T follicular helper cell (primary cell): Measurements from ENCODE around the gene MANSC4.

ENCODE experiments used
- DNase-seq: peaks from one replicate; pipeline ENCODE4 v3.0.0-alpha.2; 2020; ENCODE audit warnings: low read depth
- total RNA-seq, 2 experiments: gene quantifications; one replicate each; lab custom pipeline; 2026; lab: John Stamatoyannopoulos, UW

The MANSC4 gene
- total RNA-seq, result 0 reads per million in 2 experiments

DNA sequence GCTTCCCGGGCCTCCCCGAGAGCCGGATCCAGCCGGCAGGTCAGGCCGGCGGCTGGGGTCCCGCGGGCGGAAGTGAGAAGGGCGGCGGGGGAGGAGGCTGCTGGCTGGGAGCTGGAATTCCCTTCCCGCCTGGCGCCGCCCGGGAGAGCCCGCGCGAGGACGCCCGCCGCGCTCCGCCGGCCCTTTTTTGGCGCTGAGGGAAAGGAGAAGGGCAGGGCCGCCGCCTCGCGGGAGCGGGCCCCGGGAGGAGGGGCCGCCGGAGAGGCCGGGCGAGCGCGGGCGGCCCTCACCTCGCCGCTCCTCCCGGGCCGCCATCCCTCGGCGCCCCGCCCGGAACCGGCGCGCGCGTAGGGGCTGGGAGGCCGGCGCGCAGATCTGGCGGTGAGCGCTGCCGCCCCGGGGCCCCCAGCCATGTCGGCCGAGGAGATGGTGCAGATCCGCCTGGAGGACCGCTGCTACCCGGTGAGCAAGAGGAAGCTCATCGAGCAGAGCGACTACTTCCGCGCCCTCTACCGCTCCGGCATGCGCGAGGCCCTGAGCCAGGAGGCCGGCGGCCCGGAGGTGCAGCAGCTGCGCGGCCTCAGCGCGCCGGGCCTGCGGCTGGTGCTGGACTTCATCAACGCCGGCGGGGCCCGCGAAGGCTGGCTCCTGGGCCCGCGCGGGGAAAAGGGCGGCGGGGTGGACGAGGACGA, at the start of gene MANSC4, which contains the start of gene KLHL42:
MANSC4 (minus strand) TSS at position 317 of the 692 bp plus-strand sequence. CDS start 8,960 bp downstream, outside the sequence.
KLHL42 (plus strand) TSS at position 314 of the 692 bp plus-strand sequence; CDS start at position 412, 98 bp downstream.
- DNase-seq, result peak; percentile 44

- no peak for DNase-seq
These were observed 48.2 kb upstream of the MANSC4 start for GRCh38 chr12:27828196-27828595.

DNA sequence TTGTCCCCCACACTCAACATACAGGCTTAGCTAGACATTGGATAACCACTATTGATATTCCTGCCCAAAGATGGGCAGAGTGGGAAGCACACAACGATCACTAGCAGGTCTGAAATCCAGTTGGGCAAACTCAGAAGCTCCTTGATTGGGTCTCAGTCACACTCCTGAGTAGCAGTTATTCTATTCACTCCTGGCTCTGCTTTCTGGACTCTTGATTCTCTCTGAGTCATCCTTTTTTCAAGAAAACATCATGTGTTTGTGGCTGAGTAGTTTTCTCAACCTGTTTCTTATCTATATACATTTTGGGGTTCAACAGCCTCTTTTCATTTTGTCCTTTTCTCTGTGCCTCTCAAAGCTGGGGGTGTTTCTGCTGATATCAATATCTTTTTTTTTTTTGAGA, 46.0 kb upstream of the MANSC4 start:
- no peak for DNase-seq

DNA sequence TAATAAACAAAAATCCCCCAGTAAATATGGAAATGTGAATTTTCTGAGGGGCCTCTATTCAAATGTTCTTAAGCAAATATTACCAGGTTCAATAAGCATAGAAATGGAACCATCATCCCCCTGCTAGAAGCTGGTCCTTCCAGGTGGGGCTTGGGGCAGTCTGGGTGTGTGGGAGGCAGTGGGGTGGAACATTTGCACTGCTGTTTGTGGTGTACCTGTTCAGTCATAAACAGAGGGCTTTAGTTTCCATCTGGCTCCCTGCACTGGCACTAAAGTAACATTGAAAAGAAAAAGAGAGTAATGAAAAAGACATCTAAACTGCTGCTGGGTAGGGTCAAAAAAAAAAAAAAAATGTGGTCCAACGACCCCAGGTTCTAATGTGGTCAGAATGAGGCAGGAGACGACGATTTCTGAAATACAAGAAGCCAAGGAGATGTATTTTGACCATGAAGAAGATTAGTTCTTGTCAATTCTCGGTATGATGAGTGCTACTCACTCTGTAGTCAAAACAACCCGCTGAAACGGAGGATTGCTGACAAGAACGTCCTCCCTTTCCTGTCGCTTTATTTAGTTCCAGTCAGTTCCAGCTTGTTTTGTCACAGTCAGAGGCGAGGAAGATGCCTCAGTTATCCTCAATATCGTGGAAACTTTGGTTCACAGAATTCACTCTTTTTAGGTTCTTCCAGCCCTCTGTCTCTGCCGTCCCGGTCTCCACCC, 44.2 kb upstream of the MANSC4 start:
- DNase-seq, result no peak

DNA sequence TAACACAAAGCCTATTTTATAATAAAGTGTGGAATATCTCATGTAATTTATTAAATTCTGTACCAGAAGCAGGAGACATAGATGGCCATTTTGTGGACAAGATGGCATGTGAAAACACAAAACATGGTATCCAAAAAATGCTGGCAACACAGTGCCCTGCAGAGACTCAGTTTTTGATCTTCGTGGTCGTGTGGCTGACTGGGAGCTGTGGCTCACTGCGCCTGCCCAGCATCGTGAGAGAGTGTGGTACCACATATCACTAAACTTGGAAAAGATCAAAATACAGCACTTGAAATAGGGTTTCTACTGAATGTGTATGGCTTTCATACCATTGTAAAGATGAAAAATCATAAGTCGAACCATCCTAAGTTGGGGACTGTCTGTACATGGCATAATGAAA, 43.0 kb upstream of the MANSC4 start:
- no peak for DNase-seq

GRCh38 chr12:27822076-27822712, 42.2 kb upstream of the MANSC4 start:
- peak; percentile 35 for DNase-seq

- DNase-seq, result peak; percentile 7
These were observed 41.4 kb upstream of the MANSC4 start for GRCh38 chr12:27821259-27821973.

DNA sequence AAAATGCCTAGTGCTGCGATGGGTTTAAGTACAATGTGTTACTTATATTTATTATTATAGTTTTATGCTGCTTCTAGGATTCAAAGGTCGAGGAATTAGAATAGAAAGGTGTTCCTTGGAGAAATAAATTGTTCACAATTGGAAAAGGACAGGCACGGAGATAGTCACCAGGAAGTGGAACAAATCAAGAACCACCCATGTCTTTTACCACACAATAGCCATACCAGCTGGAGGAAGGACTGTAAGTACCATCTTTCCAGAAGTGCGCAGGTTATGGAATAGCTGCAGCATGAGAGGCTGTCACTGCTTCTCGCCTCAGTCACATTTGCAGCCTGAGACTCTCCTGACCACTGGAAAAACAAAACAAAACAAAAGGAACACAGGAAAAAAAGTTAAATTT, 40.5 kb upstream of the MANSC4 start:
- DNase-seq, result no peak

DNA sequence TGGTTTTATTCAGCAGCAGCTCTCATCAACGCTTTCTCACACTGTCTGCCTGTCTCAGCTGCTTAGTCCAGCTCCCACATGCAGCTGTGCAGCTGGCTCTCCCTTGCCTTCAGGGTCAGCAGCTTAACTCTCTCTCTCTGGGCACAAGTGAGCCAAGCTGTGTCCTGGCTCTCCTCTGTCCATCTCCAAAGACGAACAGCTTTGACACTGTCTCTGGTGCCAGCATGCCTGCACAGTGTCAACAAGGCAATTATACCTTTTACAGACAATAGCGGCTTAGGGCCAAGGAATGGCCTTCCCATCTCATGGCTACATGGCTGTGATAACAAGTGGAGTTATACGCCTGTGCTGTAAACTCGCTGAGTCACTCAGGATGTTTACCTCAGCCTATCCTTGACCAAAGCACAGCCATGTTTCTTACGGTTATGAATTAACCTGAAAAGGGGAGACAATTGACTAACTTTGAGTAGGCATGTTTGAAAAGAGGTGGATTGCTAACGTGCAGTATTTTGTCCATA, 38.4 kb upstream of the MANSC4 start:
- no peak for DNase-seq

DNA sequence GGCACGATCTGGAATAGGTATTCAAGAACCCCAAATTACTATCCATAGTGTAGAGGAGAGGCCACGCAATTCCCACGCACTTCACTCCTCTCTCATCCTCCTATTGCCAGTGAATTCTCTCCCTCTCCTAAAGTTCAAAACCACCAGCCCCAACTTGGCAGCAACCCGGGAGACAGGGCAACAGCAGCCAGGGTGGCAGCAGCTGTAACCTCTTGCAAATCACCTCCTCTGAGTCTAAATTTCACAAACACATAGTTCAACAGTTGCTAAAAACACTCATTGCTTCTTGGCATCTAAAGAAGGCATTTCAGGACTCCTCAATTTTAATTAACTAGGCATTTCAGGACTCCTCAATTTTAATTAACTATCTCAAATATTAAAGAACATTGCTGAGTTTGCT, 37.7 kb upstream of the MANSC4 start:
- DNase-seq, result no peak

DNA sequence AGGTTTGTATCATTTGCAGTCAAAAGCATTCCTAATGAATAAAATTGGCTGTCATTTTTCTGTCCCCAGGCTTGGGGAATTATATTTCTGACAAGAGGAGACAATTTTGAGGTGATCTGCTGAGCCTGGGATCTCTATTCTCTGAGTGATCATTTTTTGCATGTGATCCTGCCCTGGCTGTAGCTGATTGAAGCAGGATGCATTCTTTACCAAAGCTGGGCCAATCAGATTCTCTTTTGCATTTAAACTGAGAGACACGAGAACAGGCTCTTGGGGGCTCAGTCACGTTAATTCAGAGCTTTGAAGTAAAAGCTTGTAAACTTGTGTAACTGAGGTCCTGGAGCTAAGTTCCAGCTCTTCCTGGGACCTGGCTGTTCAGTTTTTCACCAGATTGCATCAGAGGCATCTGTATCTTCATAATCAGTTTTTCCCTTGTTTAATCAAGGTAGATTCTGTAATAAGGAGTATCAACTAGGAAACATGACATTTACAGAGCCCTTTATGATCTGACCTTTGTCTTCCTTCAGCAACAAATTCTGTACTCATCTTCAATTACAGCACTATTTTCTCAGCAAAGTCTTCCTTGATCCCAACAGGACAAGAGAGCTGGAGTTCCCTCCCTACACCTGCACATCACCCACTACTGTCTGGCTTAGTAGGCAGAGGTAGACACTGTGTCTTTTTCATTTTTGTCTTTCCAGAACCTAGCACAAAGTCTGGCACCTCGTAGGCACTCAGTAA, 35.0 kb upstream of the MANSC4 start:
- no peak for DNase-seq

GRCh38 chr12:27814411-27814810, 34.4 kb upstream of the MANSC4 start:
- no peak for DNase-seq

GRCh38 chr12:27812502-27812901, 32.5 kb upstream of the MANSC4 start:
- no peak for DNase-seq

GRCh38 chr12:27810756-27811155, 30.7 kb upstream of the MANSC4 start:
- DNase-seq, result no peak

DNA sequence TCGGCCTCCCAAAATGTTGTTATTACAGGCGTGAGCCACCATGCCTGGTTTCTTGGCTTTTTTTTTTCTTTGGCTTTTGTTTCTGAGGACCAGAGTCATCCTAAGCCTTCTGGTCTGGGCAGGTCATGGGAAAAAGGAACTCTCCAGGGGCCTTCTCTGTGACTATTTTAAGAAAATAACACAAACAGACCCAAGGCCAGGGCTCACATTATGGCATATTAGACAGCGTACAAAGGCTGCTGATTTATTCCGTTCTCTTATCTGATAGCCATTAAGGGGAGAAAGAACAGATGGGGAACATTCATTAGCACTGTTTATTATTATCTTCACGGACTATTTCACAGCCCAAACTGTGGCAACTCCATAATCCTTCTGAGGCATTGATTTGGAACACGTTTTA, 28.8 kb upstream of the MANSC4 start:
- no peak for DNase-seq

DNA sequence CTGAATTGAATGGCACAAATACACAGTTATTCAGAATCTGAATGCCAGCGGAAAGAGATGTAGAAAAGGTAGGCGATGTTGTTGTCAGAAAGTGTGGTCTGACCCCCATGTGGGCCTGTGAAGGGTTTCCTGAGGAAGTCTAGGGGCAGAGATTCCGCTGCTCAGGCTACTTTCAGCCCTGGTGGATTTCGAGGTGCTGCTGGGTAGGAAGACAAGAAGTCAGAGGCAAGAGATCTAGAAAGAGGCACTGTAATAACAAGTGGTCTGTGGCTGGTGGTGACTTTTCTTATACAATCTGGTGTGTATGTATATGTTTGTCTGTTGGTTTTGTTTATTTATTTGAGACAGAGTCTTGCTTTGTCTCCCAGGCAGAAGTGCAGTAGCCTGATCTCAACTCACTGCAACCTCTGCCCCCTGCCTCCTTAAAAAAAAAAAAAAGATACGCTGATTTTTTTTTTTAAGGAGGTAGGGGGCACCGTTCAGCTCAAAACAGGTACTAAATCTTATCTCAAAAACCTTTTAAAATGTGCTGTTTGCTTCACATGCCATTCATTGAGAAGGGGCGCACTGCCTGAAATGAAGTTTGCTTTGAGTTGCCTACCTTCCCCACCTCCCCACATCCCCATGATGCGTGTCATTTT, 27.1 kb upstream of the MANSC4 start:
- DNase-seq, result no peak

DNA sequence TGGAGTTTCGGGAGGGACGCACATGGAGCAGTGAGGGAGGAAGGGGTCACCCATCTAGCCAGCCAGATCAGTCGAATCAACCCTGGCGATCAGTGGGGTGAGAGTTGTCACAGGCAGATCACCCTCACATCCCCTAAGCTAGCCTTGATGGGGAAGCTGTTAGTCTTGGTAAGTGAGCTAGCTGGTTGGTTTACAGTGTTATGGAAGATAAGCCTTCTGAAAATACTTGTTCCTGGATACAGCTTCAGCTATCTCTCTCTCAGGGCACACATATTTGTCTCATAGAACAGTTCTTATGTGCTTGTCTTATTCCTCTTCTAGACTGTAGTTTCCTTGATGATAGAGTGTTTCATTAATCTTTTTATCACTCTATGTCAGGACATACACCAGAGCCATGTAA, 26.2 kb upstream of the MANSC4 start:
- no peak for DNase-seq

DNA sequence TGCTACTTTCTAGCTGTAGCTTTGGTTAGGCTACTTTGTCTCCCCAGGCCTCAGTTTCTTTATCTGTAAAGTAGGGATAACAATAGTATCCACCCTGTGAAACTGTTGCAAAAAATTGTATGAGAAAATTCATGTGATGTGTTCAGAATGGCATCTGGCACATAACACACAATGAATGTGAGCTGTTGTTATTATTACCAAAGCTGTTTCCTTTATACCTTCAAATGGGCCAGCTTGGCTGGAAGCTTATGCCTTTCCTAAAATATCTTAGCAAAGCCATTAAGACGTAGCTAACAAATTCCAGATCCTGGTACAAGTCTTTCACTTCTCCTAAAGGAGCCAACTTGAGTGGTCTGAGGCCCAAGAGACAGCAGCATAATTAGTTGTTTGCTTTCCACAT, 25.2 kb upstream of the MANSC4 start:
- no peak for DNase-seq

DNA sequence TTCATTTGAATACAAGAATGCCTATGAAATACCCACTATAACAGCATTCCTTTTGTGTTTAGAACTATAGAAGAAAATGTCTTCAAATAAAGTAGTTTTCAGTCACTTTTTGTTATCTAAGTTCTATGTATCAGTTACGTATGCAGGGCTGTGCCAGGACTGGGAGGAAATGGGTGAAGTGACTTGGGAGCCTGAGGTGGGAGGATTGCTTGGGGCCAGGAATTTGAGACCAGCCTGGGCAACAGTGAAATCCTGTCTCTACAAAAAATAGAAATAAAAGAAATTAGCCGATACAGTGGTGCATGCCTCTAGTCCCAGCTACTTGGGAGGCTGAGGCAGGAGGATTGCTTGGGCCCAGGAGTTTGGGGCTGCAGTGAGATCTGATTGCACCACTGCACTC, 22.9 kb upstream of the MANSC4 start:
- no peak for DNase-seq

GRCh38 chr12:27802511-27802910, 22.5 kb upstream of the MANSC4 start:
- DNase-seq, result no peak

DNA sequence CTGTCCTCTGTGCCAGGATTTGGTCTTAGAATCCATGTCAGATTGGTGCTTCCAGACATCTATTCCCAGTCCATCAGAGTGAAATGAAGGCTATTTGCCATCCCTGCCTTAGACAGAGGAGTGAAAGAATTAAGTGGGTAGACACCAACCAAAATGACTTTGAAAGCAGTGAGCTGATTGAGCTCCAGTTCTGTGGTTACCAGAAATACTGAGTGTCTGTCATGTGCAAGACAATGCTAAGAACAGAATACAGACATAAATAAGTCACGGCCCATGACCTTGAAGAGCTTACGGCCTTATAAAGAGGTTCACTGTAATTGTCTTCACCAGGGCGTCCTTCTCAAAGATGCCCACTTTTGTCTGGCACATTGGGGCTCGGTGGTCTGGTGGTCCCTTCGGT, 21.6 kb upstream of the MANSC4 start:
- DNase-seq, result no peak
